ENCODE measurements around the gene TCF25.
"Not testable (repeated sequence)": the region's sequence is repeated elsewhere in the genome, so short reads cannot be mapped to it uniquely, and the experiment has no call there.

The TCF25 gene

GRCh38 chr16:89873109-89873971 lies at the start of gene TCF25:
TSS of gene TCF25 (plus strand) at chr16:89873592. CDS start at chr16:89873668, 76 bp downstream.
- Histone ChIP-seq H4K20me1 (ENCODE audit: insufficient read depth, low read length, poor library complexity, severe bottlenecking) (peaks cover 16% of the 10 kb centered on the region), H3K4me2 (ENCODE audit: low read depth, low read length, poor library complexity, severe bottlenecking) (peak within 1 kb of the TSS; percentile 81), H3K9me3 (ENCODE audit: insufficient read depth, low read depth, low read length) (no peaks in the 10 kb centered on the region), H3K27me3 (ENCODE audit: insufficient read depth, low read length, poor library complexity, severe bottlenecking) (no peaks in the 10 kb centered on the region), H2AFZ (ENCODE audit: low read length) (peak within 1 kb of the TSS; percentile 72), H3K4me3 (ENCODE audit: low read length, poor library complexity, severe bottlenecking) (peak within 1 kb of the TSS; percentile 90), H3K9ac (ENCODE audit: low read depth, low read length, poor library complexity, severe bottlenecking) (peak within 1 kb of the TSS; percentile 92), H3K79me2 (ENCODE audit: insufficient read depth, low read length) (peaks cover 38% of the 10 kb centered on the region), H3F3A (ENCODE audit: low read depth) (no peaks in the 10 kb centered on the region), H3K36me3 (ENCODE audit: insufficient read depth, low read length) (no peaks in the 10 kb centered on the region), H3K9me2 (replicated peaks; ENCODE audit: low read depth, low read length) (no peaks in the 10 kb centered on the region), H3K4me1 (ENCODE audit: insufficient read depth, low read length, poor library complexity, severe bottlenecking) (peaks cover 3% of the 10 kb centered on the region)
- TF ChIP-seq, protein P1, sequence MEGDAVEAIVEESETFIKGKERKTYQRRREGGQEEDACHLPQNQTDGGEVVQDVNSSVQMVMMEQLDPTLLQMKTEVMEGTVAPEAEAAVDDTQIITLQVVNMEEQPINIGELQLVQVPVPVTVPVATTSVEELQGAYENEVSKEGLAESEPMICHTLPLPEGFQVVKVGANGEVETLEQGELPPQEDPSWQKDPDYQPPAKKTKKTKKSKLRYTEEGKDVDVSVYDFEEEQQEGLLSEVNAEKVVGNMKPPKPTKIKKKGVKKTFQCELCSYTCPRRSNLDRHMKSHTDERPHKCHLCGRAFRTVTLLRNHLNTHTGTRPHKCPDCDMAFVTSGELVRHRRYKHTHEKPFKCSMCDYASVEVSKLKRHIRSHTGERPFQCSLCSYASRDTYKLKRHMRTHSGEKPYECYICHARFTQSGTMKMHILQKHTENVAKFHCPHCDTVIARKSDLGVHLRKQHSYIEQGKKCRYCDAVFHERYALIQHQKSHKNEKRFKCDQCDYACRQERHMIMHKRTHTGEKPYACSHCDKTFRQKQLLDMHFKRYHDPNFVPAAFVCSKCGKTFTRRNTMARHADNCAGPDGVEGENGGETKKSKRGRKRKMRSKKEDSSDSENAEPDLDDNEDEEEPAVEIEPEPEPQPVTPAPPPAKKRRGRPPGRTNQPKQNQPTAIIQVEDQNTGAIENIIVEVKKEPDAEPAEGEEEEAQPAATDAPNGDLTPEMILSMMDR (conservative IDR thresholded peaks at IDR 0.05; ENCODE audit: low read length) = no peak
- TF ChIP-seq EZH2phosphoT487 (IDR thresholded peaks at IDR 0.05; ENCODE audit: borderline replicate concordance) = no peak

DNA sequence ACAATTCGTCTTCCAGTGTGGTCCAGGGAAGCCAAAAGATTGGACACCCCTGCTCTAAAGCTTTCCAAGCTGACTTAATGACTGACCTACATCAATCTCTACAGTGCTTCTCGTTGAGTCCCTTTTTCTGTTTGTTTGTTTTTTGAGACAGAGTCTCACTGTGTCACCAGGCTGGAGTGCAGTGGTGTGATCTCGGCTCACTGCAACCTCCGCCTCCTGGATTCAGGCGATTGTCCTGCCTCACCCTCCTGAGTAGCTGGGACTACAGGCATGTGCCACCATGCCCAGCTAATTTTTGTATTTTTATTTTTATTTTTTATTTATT lies 49.6 kb upstream of the TCF25 start:
- not testable (repeated sequence) for H3F3A ChIP-seq (ENCODE audit: low read depth); H3K4me2 ChIP-seq (ENCODE audit: low read depth, low read length, poor library complexity, severe bottlenecking); H3K4me1 ChIP-seq (ENCODE audit: insufficient read depth, low read length, poor library complexity, severe bottlenecking); H4K20me1 ChIP-seq (ENCODE audit: insufficient read depth, low read length, poor library complexity, severe bottlenecking); H3K9me3 ChIP-seq (ENCODE audit: insufficient read depth, low read depth, low read length); H3K9ac ChIP-seq (ENCODE audit: low read depth, low read length, poor library complexity, severe bottlenecking); H3K4me3 ChIP-seq (ENCODE audit: low read length, poor library complexity, severe bottlenecking); H3K27me3 ChIP-seq (ENCODE audit: insufficient read depth, low read length, poor library complexity, severe bottlenecking); H3K79me2 ChIP-seq (ENCODE audit: insufficient read depth, low read length); H3K36me3 ChIP-seq (ENCODE audit: insufficient read depth, low read length); H3K9me2 ChIP-seq (replicated peaks; ENCODE audit: low read depth, low read length); H2AFZ ChIP-seq (ENCODE audit: low read length)

GRCh38 chr16:89826531-89827382 lies 46.6 kb upstream of the TCF25 start:
- no peaks in the 10 kb centered on the region for H3K9me2 ChIP-seq (replicated peaks; ENCODE audit: low read depth, low read length)
- H3K4me2 ChIP-seq (ENCODE audit: low read depth, low read length, poor library complexity, severe bottlenecking) = no peak overlapping the region
- no peaks in the 10 kb centered on the region for H3F3A ChIP-seq (ENCODE audit: low read depth)
- no peaks in the 10 kb centered on the region for H3K27me3 ChIP-seq (ENCODE audit: insufficient read depth, low read length, poor library complexity, severe bottlenecking)
- no peaks in the 10 kb centered on the region for H3K36me3 ChIP-seq (ENCODE audit: insufficient read depth, low read length)
- no peak for TF ChIP-seq EZH2phosphoT487 (IDR thresholded peaks at IDR 0.05; ENCODE audit: borderline replicate concordance)
- TF ChIP-seq, protein P1 (conservative IDR thresholded peaks at IDR 0.05; ENCODE audit: low read length) = no peak
- H3K79me2 ChIP-seq (ENCODE audit: insufficient read depth, low read length) = no peaks in the 10 kb centered on the region
- H3K9me3 ChIP-seq (ENCODE audit: insufficient read depth, low read depth, low read length) = no peaks in the 10 kb centered on the region
- H3K4me3 ChIP-seq (ENCODE audit: low read length, poor library complexity, severe bottlenecking) = no peak overlapping the region
- H2AFZ ChIP-seq (ENCODE audit: low read length) = no peak overlapping the region
- no peaks in the 10 kb centered on the region for H3K4me1 ChIP-seq (ENCODE audit: insufficient read depth, low read length, poor library complexity, severe bottlenecking)
- H3K9ac ChIP-seq (ENCODE audit: low read depth, low read length, poor library complexity, severe bottlenecking) = no peak overlapping the region
- no peaks in the 10 kb centered on the region for H4K20me1 ChIP-seq (ENCODE audit: insufficient read depth, low read length, poor library complexity, severe bottlenecking)
